IMR-90 (cell line): ENCODE results near the gene DNM3. TPM values are rescaled to one million over a fixed set of nuclear protein-coding genes. Genes with fewer than 3 reads are reported as not detected.

Source experiments
- ATAC-seq: fragments of 200-7000 bp; cut with Tn5 transposase; 2 replicates; pipeline ENCODE4 v1.9.1; 2020; ENCODE audit warnings: low read depth, mild to moderate bottlenecking, moderate library complexity
- BruUV-seq: library from RNA; stranded (reverse); fragments of 400-500 nt; replicated peaks from 2 replicates; lab custom pipeline; 2021; lab: Mats Ljungman, UMichigan
- CTCF ChIA-PET: fragments of 300-600 bp; formaldehyde crosslinking; extraction: SDS; loops from one replicate; lab custom pipeline; 2021; ENCODE audit warnings: antibody characterized with exemption; lab: Yijun Ruan, JAX
- POLR2A ChIA-PET: fragments of 300-600 bp; sonication (Branson Sonifier 250); formaldehyde crosslinking; loops from one replicate; lab custom pipeline; 2022; ENCODE audit warnings: antibody characterized with exemption; ENCODE audit not compliant: unreplicated experiment; lab: Charles Lee
- DNase-seq: peaks from one replicate; pipeline ENCODE4 v3.0.0; 2013
- H2AFZ ChIP-seq: replicated peaks from 2 replicates; pipeline ENCODE3; 2013; ENCODE audit warnings: low read length, mild to moderate bottlenecking; ENCODE audit not compliant: poor library complexity
- H2AK5ac ChIP-seq: 2 replicates; pipeline ENCODE4 v1.6.1; 2013; ENCODE audit warnings: low read depth, low read length, inconsistent platforms
- H2AK9ac ChIP-seq: replicated peaks from 2 replicates; pipeline ENCODE3; 2013; ENCODE audit warnings: mild to moderate bottlenecking, low read depth, low read length, moderate library complexity; ENCODE audit not compliant: poor library complexity
- H2BK120ac ChIP-seq: 2 replicates; pipeline ENCODE4 v1.6.1; 2013; ENCODE audit warnings: low read depth, low read length, inconsistent platforms
- H2BK15ac ChIP-seq: 3 replicates; pipeline ENCODE4 v1.6.1; 2013; ENCODE audit warnings: low read depth, low read length, inconsistent platforms
- H2BK20ac ChIP-seq: 2 replicates; pipeline ENCODE4 v1.6.1; 2013; ENCODE audit warnings: low read depth, mild to moderate bottlenecking, inconsistent platforms, low read length, moderate library complexity
- H2BK5ac ChIP-seq: 2 replicates; pipeline ENCODE4 v1.6.1; 2013; ENCODE audit warnings: mild to moderate bottlenecking, low read depth, low read length, inconsistent platforms; ENCODE audit not compliant: poor library complexity, severe bottlenecking
- H3K14ac ChIP-seq: replicated peaks from 2 replicates; pipeline ENCODE4 v1.6.1; 2013; ENCODE audit warnings: low read depth, low read length, inconsistent platforms
- H3K18ac ChIP-seq: 2 replicates; pipeline ENCODE4 v1.6.1; 2013; ENCODE audit warnings: low read depth, low read length, control low read depth
- H3K23ac ChIP-seq: 2 replicates; pipeline ENCODE4 v1.6.1; 2013; ENCODE audit warnings: low read depth, low read length, inconsistent platforms
- H3K27ac ChIP-seq: 2 replicates; pipeline ENCODE4 v1.5.1; 2013; ENCODE audit warnings: mild to moderate bottlenecking, control low read depth, low read length; ENCODE audit not compliant: insufficient read depth
- H3K27me3 ChIP-seq: 2 replicates; pipeline ENCODE4 v1.6.1; 2013; ENCODE audit warnings: low read length; ENCODE audit not compliant: control insufficient read depth, insufficient read depth
- H3K36me3 ChIP-seq: 2 replicates; pipeline ENCODE4 v1.6.1; 2013; ENCODE audit warnings: low read length, mixed read lengths; ENCODE audit not compliant: control insufficient read depth, insufficient read depth
- H3K4ac ChIP-seq: 2 replicates; pipeline ENCODE4 v1.6.1; 2013; ENCODE audit warnings: low read depth, low read length, inconsistent platforms
- H3K4me1 ChIP-seq: 2 replicates; pipeline ENCODE4 v1.6.1; 2013; ENCODE audit warnings: low read length, mixed read lengths; ENCODE audit not compliant: control insufficient read depth, insufficient read depth
- H3K4me2 ChIP-seq: 2 replicates; pipeline ENCODE4 v1.6.1; 2013; ENCODE audit warnings: low read depth, mild to moderate bottlenecking, control low read depth, low read length, moderate library complexity
- H3K4me3 ChIP-seq: 2 replicates; pipeline ENCODE4 v1.5.1; 2013; ENCODE audit warnings: low read depth, mild to moderate bottlenecking, control low read depth, low read length, moderate library complexity; ENCODE audit not compliant: insufficient read depth
- H3K56ac ChIP-seq: 2 replicates; pipeline ENCODE4 v1.6.1; 2013; ENCODE audit warnings: low read length, inconsistent platforms; ENCODE audit not compliant: insufficient read depth; ENCODE audit errors: extremely low read depth
- H3K79me1 ChIP-seq, 2 experiments: 2 replicates each; pipeline ENCODE4 v1.6.1; 2013; ENCODE audit warnings: low read length in 2 of 2, inconsistent platforms in 1 of 2, low read depth in 1 of 2
- H3K9ac ChIP-seq: 2 replicates; pipeline ENCODE4 v1.6.1; 2013; ENCODE audit warnings: low read depth, low read length, control low read depth
- H3K9me1 ChIP-seq: 2 replicates; pipeline ENCODE4 v1.6.1; 2013; ENCODE audit warnings: low read length, inconsistent platforms; ENCODE audit not compliant: insufficient read depth
- H3K9me3 ChIP-seq: 2 replicates; pipeline ENCODE4 v1.6.1; 2013; ENCODE audit warnings: low read length; ENCODE audit not compliant: control insufficient read depth, insufficient read depth
- H4K20me1 ChIP-seq: 2 replicates; pipeline ENCODE4 v1.6.1; 2013; ENCODE audit warnings: low read length, inconsistent platforms; ENCODE audit not compliant: insufficient read depth
- H4K5ac ChIP-seq: 2 replicates; pipeline ENCODE4 v1.6.1; 2013; ENCODE audit warnings: mild to moderate bottlenecking, low read depth, low read length, control low read depth
- H4K8ac ChIP-seq, 2 experiments: 2 replicates each; pipeline ENCODE4 v1.6.1; 2013; ENCODE audit warnings: low read depth in 2 of 2, low read length in 2 of 2, control low read depth in 1 of 2, inconsistent platforms in 1 of 2
- H4K91ac ChIP-seq: 2 replicates; pipeline ENCODE4 v1.6.1; 2013; ENCODE audit warnings: low read depth, low read length, inconsistent platforms; ENCODE audit not compliant: insufficient read depth
- BHLHE40 ChIP-seq: fragments of 150-350 bp; IDR thresholded peaks from 2 replicates; pipeline ENCODE4 v1.6.1; 2016; ENCODE audit warnings: mild to moderate bottlenecking, low read depth, low read length
- CEBPB ChIP-seq: IDR thresholded peaks from 2 replicates; pipeline ENCODE4 v1.6.1; 2012; ENCODE audit warnings: low read depth, low read length, improper control_type of control experiment
- CHD1 ChIP-seq: IDR thresholded peaks from 2 replicates; pipeline ENCODE4 v1.6.1; 2012; ENCODE audit warnings: low read depth, low read length, improper control_type of control experiment
- FOS ChIP-seq: fragments of 150-350 bp; IDR thresholded peaks from 2 replicates; pipeline ENCODE4 v1.6.1; 2016; ENCODE audit warnings: low read depth, low read length
- MAFK ChIP-seq: IDR thresholded peaks from 2 replicates; pipeline ENCODE4 v1.6.1; 2012; ENCODE audit warnings: low read depth, low read length, improper control_type of control experiment
- MAZ ChIP-seq: IDR thresholded peaks from 2 replicates; pipeline ENCODE4 v1.6.1; 2012; ENCODE audit warnings: low read depth, mild to moderate bottlenecking, low read length, improper control_type of control experiment, moderate library complexity, borderline replicate concordance
- NFE2L2 ChIP-seq: fragments of 150-350 bp; IDR thresholded peaks from 2 replicates; pipeline ENCODE4 v1.6.1; 2016; ENCODE audit warnings: low read depth, mild to moderate bottlenecking, low read length
- POLR2A ChIP-seq: IDR thresholded peaks from 2 replicates; pipeline ENCODE4 v1.6.1; 2012; ENCODE audit warnings: mild to moderate bottlenecking, low read depth, low read length
- RAD21 ChIP-seq: IDR thresholded peaks from 2 replicates; pipeline ENCODE4 v1.6.1; 2012; ENCODE audit warnings: low read length, improper control_type of control experiment
- RCOR1 ChIP-seq: IDR thresholded peaks from 2 replicates; pipeline ENCODE4 v1.6.1; 2012; ENCODE audit warnings: mild to moderate bottlenecking, low read length, improper control_type of control experiment; ENCODE audit not compliant: insufficient replicate concordance
- RFX5 ChIP-seq: IDR thresholded peaks from 2 replicates; pipeline ENCODE4 v1.8.0; 2012; ENCODE audit warnings: low read depth, mild to moderate bottlenecking, low read length, moderate library complexity
- SMC3 ChIP-seq: fragments of 150-350 bp; IDR thresholded peaks from 2 replicates; pipeline ENCODE4 v1.6.1; 2016; ENCODE audit warnings: low read depth, mild to moderate bottlenecking, antibody characterized with exemption, low read length, moderate library complexity
- WGBS, 2 experiments: methylation state at CpG; one replicate each; pipeline versions ENCODE4 v1.1.5 to v1.1.7; 2013; ENCODE audit warnings: missing lambda C conversion rate in 2 of 2; ENCODE audit not compliant: insufficient read length in 1 of 2; ENCODE audit errors: extremely low coverage in 2 of 2; 5-methylcytosine and 5-hydroxymethylcytosine counted together
- dilution Hi-C: fragments of 300-500 bp; cut with HindIII; formaldehyde crosslinking; loops from one replicate; pipeline ENCODE4 v1.14.3; 2018; ENCODE audit warnings: low sequenced_read_pairs; ENCODE audit not compliant: unreplicated experiment
- in situ Hi-C: fragments of 300-500 bp; cut with MboI; formaldehyde crosslinking; loops from 3 replicates; pipeline ENCODE4 v1.14.3; 2019; ENCODE audit warnings: low sequenced_read_pairs, inconsistent platforms, mixed read lengths
- intact Hi-C: fragments of 100-400 bp; cut with micrococcal nuclease; formaldehyde crosslinking; loops from 2 replicates; pipeline ENCODE4 v1.10.0; 2022
- polyA plus RNA-seq, 3 experiments: library from polyadenylated mRNA; depleted of rRNA; stranded (reverse); fragments of >200 nt; gene quantifications; 2 replicates each; pipeline ENCODE4 v1.2.3, GENCODE V29; 2012; ENCODE audit warnings: low replicate concordance in 1 of 3
- total RNA-seq: library from RNA; depleted of rRNA; stranded (reverse); fragments of >200 nt; gene quantifications from 2 replicates; pipeline ENCODE4 v1.2.3, GENCODE V29; 2012
- TF ChIP-seq, protein P1 (sequence below): fragments of 150-350 bp; IDR thresholded peaks from 2 replicates; pipeline ENCODE4 v1.6.1; 2016; ENCODE audit warnings: low read depth, mild to moderate bottlenecking, low read length, moderate library complexity, borderline replicate concordance
- TF ChIP-seq, protein P2 (sequence below): conservative IDR thresholded peaks from 2 replicates; pipeline ENCODE4 v1.5.1; 2012; ENCODE audit warnings: mild to moderate bottlenecking, low read depth, low read length, improper control_type of control experiment
- TF ChIP-seq, protein P3 (sequence below): fragments of 150-350 bp; IDR thresholded peaks from 2 replicates; pipeline ENCODE4 v1.6.1; 2017; ENCODE audit warnings: mild to moderate bottlenecking, antibody characterized with exemption, low read length, low read depth

The DNM3 gene
- total and polyA plus RNA-seq, 2 of the 4 experiments (the other 2 are of a cell fraction) = 0.36 TPM

DNA sequence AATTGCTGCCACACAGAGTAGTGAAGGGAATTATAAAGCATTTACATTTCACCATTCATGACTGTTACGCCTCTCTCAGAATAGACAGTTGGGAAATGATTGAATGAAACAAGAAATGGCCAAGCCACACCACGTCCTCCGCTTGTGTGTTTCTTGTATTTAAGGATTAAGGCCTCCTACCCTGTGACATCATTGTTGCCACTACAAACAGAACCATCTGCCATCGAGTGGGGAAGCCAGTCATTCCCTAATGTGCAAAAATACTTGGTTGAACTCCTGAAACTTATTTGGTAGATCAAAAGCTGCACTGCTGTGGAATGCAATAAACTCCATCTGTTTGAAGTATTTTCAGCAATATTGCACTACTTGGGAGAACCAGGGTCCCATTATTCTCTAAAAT, 480.2 kb downstream of the DNM3 start:
- Histone ChIP-seq H3K27me3 (no peaks in the 10 kb centered on the region), H3K9ac (no peak overlapping the region), H2BK5ac (peak overlapping the region; percentile 55), H3K9me3 (no peaks in the 10 kb centered on the region), H2BK20ac (peak overlapping the region; percentile 53), H3K23ac (peak overlapping the region; percentile 52), H3K18ac (peak overlapping the region; percentile 42; the same call in 1 of the 2 replicates), H4K8ac (peak overlapping the region; percentile 19 to 38; a peak in 2 of 4 replicates), H3K4me1 (peaks cover 21% of the 10 kb centered on the region), H3K4ac (peak overlapping the region; percentile 66), H2BK15ac (peak overlapping the region; percentile 81; the same call in 2 of the 3 replicates), H3K4me2 (peak overlapping the region; percentile 19; the same call in 1 of the 2 replicates), H3K4me3 (no peak overlapping the region), H3K36me3 (no peaks in the 10 kb centered on the region), H4K5ac (no peak overlapping the region), H3K14ac (peak overlapping the region; percentile 3; the same call in 1 of the 2 replicates), H2AK9ac (no peak overlapping the region), H3K56ac (no peak overlapping the region), H2AFZ (peak overlapping the region; percentile 27), H3K9me1 (no peaks in the 10 kb centered on the region; the same call in 1 of the 2 replicates), H4K91ac (peak overlapping the region; percentile 35; the same call in 1 of the 2 replicates), H2AK5ac (peak overlapping the region; percentile 71; the same call in 1 of the 2 replicates), H4K20me1 (no peaks in the 10 kb centered on the region), H2BK120ac (peak overlapping the region; percentile 50), H3K27ac (peak overlapping the region; percentile 68; the same call in 1 of the 2 replicates), H3K79me1 (no peaks in the 10 kb centered on the region)
- intact Hi-C loops (no loop called here), in situ Hi-C loops (no loop called here), dilution Hi-C loops (no loop called here)
- no CpG with 5 or more reads among the region's 4 CpGs for WGBS, 2 experiments
- DNase-seq = peak; percentile 66
- CTCF ChIA-PET = interaction anchor here (0.6 kb wide), 1 partner anchor 38 kb away, joined by 11 read pairs; no protein-coding TSS in a partner anchor
- no TSS peak for BruUV-seq
- POLR2A ChIA-PET = interaction anchor here (0.8 kb wide), 1 partner anchor 177 kb away, joined by 3 read pairs; no protein-coding TSS in a partner anchor
- ATAC-seq = peak; percentile 8; the same call in 1 of the 2 replicates
- TF ChIP-seq, protein P1, sequence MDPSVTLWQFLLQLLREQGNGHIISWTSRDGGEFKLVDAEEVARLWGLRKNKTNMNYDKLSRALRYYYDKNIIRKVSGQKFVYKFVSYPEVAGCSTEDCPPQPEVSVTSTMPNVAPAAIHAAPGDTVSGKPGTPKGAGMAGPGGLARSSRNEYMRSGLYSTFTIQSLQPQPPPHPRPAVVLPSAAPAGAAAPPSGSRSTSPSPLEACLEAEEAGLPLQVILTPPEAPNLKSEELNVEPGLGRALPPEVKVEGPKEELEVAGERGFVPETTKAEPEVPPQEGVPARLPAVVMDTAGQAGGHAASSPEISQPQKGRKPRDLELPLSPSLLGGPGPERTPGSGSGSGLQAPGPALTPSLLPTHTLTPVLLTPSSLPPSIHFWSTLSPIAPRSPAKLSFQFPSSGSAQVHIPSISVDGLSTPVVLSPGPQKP = no peak
- TF ChIP-seq, protein P2, sequence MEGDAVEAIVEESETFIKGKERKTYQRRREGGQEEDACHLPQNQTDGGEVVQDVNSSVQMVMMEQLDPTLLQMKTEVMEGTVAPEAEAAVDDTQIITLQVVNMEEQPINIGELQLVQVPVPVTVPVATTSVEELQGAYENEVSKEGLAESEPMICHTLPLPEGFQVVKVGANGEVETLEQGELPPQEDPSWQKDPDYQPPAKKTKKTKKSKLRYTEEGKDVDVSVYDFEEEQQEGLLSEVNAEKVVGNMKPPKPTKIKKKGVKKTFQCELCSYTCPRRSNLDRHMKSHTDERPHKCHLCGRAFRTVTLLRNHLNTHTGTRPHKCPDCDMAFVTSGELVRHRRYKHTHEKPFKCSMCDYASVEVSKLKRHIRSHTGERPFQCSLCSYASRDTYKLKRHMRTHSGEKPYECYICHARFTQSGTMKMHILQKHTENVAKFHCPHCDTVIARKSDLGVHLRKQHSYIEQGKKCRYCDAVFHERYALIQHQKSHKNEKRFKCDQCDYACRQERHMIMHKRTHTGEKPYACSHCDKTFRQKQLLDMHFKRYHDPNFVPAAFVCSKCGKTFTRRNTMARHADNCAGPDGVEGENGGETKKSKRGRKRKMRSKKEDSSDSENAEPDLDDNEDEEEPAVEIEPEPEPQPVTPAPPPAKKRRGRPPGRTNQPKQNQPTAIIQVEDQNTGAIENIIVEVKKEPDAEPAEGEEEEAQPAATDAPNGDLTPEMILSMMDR = no peak
- TF ChIP-seq CEBPB (0 out of 2 replicates have a peak, but pooled peaks have one; percentile 10), MAFK (no peak), BHLHE40 (no peak), POLR2A (no peak), MAZ (no peak), RAD21 (no peak), RCOR1 (no peak), FOS (0 out of 2 replicates have a peak, but pooled peaks have one; percentile 4), NFE2L2 (no peak), RFX5 (peak; percentile 80), CHD1 (no peak), SMC3 (no peak)
- TF ChIP-seq, protein P3, sequence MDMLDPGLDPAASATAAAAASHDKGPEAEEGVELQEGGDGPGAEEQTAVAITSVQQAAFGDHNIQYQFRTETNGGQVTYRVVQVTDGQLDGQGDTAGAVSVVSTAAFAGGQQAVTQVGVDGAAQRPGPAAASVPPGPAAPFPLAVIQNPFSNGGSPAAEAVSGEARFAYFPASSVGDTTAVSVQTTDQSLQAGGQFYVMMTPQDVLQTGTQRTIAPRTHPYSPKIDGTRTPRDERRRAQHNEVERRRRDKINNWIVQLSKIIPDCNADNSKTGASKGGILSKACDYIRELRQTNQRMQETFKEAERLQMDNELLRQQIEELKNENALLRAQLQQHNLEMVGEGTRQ = no peak
